ENCODE results near the gene PLEKHJ1.
"Not testable (repeated sequence)": the region's sequence is repeated elsewhere in the genome, so short reads cannot be mapped to it uniquely, and the experiment has no call there.

Gene PLEKHJ1

DNA sequence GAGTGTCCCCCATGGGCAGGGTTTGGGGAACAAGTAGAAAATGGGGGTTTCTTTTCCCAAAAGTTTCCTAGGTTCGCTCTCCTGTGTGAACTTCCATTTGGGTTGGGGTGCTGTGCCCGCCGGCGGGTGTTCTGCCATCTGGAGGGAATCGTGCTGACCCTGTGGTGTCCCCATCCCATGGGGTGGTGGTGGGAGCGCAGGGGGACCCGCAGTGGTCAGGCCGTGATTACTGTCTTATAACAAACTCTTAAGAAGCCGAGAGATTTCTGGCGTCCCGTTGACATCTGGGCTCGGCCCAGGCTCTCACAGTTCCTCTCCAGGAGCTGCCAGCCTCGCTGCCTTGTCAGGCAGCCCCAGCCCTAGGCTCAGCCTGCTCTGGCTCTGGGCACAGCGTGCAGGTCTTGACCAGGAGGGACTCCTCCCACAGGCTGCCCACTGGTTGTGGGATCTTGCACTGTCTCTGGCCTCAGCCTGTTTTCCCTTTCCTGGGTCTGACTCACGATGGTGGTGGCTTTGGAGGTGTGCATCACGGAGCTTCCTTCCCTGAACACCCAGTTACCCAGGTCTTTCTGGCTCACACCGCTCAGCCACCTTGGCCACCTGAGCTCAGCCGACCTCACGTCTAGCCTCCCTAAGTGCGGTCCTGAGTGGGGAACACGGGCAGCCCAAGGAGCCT lies 34.5 kb downstream of the PLEKHJ1 start:
- TF ChIP-seq, protein P1, sequence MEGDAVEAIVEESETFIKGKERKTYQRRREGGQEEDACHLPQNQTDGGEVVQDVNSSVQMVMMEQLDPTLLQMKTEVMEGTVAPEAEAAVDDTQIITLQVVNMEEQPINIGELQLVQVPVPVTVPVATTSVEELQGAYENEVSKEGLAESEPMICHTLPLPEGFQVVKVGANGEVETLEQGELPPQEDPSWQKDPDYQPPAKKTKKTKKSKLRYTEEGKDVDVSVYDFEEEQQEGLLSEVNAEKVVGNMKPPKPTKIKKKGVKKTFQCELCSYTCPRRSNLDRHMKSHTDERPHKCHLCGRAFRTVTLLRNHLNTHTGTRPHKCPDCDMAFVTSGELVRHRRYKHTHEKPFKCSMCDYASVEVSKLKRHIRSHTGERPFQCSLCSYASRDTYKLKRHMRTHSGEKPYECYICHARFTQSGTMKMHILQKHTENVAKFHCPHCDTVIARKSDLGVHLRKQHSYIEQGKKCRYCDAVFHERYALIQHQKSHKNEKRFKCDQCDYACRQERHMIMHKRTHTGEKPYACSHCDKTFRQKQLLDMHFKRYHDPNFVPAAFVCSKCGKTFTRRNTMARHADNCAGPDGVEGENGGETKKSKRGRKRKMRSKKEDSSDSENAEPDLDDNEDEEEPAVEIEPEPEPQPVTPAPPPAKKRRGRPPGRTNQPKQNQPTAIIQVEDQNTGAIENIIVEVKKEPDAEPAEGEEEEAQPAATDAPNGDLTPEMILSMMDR (conservative IDR thresholded peaks at IDR 0.05; ENCODE audit: low read depth, low read length) = no peak
- DNase-seq (ENCODE audit: low read depth) = no peak
- H3K4me3 ChIP-seq (ENCODE audit: low read depth, low read length) = no peak overlapping the region

DNA sequence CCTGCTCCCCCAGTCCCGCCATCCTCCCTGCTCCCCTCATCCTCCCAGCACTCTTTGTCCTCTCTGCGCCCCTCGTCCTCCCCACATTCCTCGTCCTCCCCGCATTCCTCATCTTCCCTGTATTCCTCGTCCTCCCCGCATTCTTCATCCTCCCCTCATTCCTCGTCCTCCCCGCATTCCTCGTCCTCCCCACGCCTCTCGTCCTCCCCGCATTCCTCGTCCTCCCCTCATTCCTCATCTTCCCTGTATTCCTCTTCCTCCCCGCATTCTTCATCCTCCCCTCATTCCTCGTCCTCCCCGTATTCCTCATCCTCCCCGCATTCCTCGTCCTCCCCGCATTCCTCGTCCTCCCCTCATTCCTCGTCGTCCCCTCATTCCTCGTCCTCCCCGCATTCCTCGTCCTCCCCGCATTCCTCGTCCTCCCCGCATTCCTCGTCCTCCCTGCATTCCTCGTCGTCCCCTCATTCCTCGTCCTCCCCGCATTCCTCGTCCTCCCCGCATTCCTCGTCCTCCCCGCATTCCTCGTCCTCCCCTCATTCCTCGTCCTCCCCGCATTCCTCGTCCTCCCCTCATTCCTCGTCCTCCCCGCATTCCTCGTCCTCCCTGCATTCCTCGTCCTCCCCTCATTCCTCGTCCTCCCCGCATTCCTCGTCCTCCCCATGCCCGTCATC lies 35.4 kb downstream of the PLEKHJ1 start:
- DNase-seq (ENCODE audit: low read depth); H3K4me3 ChIP-seq (ENCODE audit: low read depth, low read length): not testable (repeated sequence)

DNA sequence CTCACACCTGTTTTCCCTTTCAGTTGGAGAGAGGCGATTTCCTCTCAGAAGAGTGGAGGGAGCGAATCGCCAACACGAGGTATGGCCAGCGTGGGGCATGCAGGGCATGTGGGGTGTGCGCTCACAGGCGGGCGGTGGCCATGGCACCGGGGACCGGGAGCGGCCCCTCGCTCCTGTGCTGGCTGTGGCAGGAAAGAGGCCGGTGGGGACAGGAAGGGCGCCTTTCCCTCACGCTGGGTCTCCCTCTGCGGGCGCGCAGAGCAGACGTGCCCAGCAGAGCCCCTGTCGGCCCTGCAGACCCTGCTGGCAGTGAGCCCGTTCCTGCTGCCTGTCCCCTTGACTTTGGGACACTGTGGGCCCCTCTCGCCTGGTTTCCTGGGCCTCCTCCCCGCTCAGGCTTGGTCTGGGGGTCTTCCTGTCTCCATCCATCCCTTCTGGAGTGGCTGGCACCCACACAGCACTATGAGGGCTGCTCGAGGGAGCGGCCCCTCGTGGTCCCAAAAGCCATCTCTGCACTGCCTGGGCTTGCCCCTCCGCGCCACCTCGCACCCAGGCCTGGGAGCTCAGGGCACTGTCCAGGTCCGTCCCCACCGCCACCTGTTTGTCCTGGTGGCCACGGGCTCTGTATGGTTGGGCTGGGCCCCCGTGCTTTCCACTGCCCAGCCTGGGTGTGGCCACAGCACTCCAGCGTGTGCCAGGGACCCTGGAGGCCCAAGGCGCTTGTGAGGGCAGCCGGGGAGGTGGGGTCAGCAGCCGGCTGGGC lies 36.1 kb downstream of the PLEKHJ1 start:
- TF ChIP-seq, protein P1 (conservative IDR thresholded peaks at IDR 0.05; ENCODE audit: low read depth, low read length) = no peak
- H3K4me3 ChIP-seq (ENCODE audit: low read depth, low read length) = no peak overlapping the region
- no peak for DNase-seq (ENCODE audit: low read depth)

DNA sequence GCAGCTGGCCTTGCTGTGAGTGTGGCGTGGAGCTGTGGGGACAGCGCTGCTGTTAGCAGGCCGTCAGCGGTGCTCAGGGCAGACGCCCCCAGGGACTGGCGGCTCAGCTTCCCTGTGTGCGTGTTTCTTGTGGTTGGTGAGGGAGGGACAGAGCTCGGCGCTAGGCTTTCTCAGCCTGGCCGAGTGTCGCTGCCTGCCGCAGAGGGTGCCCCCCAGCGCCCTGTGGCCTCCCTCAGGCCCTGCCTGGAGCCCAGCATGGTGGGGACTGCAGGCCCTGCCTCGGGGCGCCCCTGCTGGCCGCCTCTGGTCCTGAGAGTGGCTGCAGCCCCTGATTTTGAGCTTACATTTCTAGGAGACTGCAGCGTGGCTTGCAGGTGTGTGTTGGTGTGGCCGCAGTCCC lies 36.9 kb downstream of the PLEKHJ1 start:
- no peak for DNase-seq (ENCODE audit: low read depth)
- TF ChIP-seq, protein P1 (conservative IDR thresholded peaks at IDR 0.05; ENCODE audit: low read depth, low read length) = peak; percentile 50
- H3K4me3 ChIP-seq (ENCODE audit: low read depth, low read length) = no peak overlapping the region

DNA sequence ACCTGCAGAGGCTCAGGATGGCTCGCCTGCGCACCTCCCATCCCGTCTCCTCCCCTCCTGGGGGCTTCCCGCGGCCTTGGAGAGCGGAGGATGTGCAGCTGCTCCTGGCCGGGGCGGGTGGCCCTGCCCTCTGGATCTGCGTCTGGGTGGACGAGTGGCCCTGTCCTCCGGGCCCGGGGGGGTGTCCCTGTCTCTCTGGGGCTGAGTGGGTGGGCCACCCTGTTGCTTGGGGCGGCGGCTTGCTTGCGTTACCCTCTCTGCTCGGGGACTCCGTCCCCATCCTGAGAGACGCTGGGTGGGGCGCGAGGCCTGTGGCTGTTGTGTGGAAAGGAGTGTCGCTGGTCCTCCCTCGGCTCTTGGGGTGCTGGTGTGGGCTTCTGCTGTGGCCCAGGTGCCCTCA lies 37.8 kb downstream of the PLEKHJ1 start:
- TF ChIP-seq, protein P1 (conservative IDR thresholded peaks at IDR 0.05; ENCODE audit: low read depth, low read length) = no peak
- no peak overlapping the region for H3K4me3 ChIP-seq (ENCODE audit: low read depth, low read length)
- DNase-seq (ENCODE audit: low read depth) = no peak

DNA sequence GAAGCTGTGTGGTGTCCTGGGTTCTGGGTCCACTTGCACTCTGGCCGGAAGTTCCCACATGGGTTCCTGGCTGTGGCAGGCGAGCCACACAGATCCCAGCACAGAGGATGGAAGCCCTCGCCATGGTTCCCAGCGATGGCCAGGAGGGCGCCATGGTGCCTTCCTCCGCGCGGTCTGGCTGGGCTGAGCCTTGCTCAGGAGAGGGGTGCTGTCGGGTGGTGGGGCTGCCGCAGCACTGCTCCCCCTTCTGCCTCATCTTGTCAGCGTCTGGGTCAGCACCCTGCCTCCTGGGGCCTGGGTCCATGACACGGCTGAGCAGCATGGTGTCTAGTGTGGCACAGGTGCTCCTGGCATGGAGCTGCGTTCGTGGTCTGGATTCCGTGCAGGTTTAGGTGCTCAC lies 38.9 kb downstream of the PLEKHJ1 start:
- TF ChIP-seq, protein P1 (conservative IDR thresholded peaks at IDR 0.05; ENCODE audit: low read depth, low read length) = no peak
- no peak overlapping the region for H3K4me3 ChIP-seq (ENCODE audit: low read depth, low read length)

DNA sequence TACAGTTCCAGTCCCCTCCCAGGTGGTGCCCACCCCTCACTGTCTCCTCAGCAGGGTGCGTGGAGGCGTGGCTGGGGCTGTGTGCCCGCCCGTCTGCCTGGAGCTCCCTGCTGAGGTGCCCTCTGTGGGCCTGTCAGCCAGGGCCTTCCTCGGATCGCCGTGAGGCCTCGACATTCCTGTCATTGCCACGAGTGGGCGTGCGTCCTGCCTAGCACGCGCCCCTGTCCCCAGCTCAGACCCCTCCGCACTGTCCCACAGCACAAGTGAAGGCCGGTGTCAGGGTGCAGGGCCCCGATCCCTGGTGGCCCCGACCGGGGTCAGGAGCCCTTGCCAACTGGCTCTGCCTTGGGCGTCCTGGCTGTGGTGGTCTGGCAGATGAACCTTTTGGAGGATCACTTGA lies 40.2 kb downstream of the PLEKHJ1 start:
- no peak for DNase-seq (ENCODE audit: low read depth)
- no peak overlapping the region for H3K4me3 ChIP-seq (ENCODE audit: low read depth, low read length)
- TF ChIP-seq, protein P1 (conservative IDR thresholded peaks at IDR 0.05; ENCODE audit: low read depth, low read length) = no peak

More for the DNA sequence above, 38.9 kb downstream of the PLEKHJ1 start:
- DNase-seq (ENCODE audit: low read depth) = no peak

Measured in choroid plexus epithelial cell (primary cell).